Endothelial cell (in vitro differentiated cells): ENCODE results near the gene RASAL2. TPM values are rescaled to one million over a fixed set of nuclear protein-coding genes. Genes with fewer than 3 reads are reported as not detected.

Experiments used
- DNase-seq: peaks from one replicate; pipeline ENCODE4 v3.0.0; 2021; ENCODE audit warnings: low spot score
- H3K27ac Mint-ChIP-seq: one replicate; pipeline ENCODE4 v1.8.0; 2021; ENCODE audit warnings: mixed read lengths, inconsistent platforms; ENCODE audit not compliant: unreplicated experiment
- H3K27me3 Mint-ChIP-seq: one replicate; pipeline ENCODE4 v1.8.0; 2021; ENCODE audit warnings: mild to moderate bottlenecking, moderate library complexity, mixed read lengths, inconsistent platforms; ENCODE audit not compliant: unreplicated experiment
- H3K36me3 Mint-ChIP-seq: one replicate; pipeline ENCODE4 v1.8.0; 2021; ENCODE audit warnings: mild to moderate bottlenecking, low read depth, mixed read lengths, inconsistent platforms; ENCODE audit not compliant: unreplicated experiment
- H3K4me1 Mint-ChIP-seq: one replicate; pipeline ENCODE4 v1.8.0; 2021; ENCODE audit warnings: mild to moderate bottlenecking, mixed read lengths, inconsistent platforms; ENCODE audit not compliant: unreplicated experiment
- H3K4me3 Mint-ChIP-seq: one replicate; pipeline ENCODE4 v1.8.0; 2021; ENCODE audit warnings: mild to moderate bottlenecking, mixed read lengths, inconsistent platforms; ENCODE audit not compliant: unreplicated experiment
- H3K9me3 Mint-ChIP-seq: one replicate; pipeline ENCODE4 v1.8.0; 2021; ENCODE audit warnings: mixed read lengths, inconsistent platforms; ENCODE audit not compliant: unreplicated experiment
- total RNA-seq: library from RNA; stranded (reverse); fragmentation: NEBNext Ultra II Directional; extraction: Animal tissue kit (Norgen Biotek cat#: 25700); gene quantifications from one replicate; pipeline ENCODE4 v1.2.1, GENCODE V29; 2021; ENCODE audit not compliant: unreplicated experiment
- TF ChIP-seq, protein P1 (sequence below): fragments of 200-600 bp; sonication (generic); IDR thresholded peaks from one replicate; pipeline ENCODE4 v1.5.0; 2021; ENCODE audit warnings: antibody characterized with exemption; ENCODE audit not compliant: unreplicated experiment

RASAL2 gene
- total RNA-seq, 1 donor from 2014 or later: 82.1 TPM

DNA sequence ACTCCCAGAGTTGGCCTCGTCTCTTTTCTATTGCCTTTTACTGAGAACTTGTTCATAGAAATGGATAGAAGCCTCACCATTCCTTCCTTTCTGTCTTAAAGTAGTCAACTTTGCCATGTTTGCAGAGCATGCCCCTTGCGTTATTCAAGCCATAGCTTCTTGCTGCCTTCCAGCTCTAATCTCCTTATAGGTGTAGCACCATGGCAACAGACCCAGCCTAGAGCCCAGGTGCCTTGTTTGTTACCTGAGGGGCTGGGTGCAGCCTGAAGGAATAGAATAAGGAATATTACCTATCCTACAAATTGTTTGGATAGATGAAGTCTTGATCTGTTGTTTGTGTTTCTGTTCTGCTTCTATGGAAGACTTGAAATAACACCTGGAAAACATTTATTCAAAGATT lies 343.0 kb downstream of the RASAL2 start:
- H3K9me3 Mint-ChIP-seq: no peaks in the 10 kb centered on the region
- TF ChIP-seq, protein P1, sequence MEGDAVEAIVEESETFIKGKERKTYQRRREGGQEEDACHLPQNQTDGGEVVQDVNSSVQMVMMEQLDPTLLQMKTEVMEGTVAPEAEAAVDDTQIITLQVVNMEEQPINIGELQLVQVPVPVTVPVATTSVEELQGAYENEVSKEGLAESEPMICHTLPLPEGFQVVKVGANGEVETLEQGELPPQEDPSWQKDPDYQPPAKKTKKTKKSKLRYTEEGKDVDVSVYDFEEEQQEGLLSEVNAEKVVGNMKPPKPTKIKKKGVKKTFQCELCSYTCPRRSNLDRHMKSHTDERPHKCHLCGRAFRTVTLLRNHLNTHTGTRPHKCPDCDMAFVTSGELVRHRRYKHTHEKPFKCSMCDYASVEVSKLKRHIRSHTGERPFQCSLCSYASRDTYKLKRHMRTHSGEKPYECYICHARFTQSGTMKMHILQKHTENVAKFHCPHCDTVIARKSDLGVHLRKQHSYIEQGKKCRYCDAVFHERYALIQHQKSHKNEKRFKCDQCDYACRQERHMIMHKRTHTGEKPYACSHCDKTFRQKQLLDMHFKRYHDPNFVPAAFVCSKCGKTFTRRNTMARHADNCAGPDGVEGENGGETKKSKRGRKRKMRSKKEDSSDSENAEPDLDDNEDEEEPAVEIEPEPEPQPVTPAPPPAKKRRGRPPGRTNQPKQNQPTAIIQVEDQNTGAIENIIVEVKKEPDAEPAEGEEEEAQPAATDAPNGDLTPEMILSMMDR: no peak
- peaks cover 20% of the 10 kb centered on the region for H3K36me3 Mint-ChIP-seq
- H3K4me3 Mint-ChIP-seq: no peak overlapping the region
- peaks cover 15% of the 10 kb centered on the region for H3K4me1 Mint-ChIP-seq
- no peak for DNase-seq
- H3K27ac Mint-ChIP-seq: no peak overlapping the region
- H3K27me3 Mint-ChIP-seq: peaks cover 2% of the 10 kb centered on the region

DNA sequence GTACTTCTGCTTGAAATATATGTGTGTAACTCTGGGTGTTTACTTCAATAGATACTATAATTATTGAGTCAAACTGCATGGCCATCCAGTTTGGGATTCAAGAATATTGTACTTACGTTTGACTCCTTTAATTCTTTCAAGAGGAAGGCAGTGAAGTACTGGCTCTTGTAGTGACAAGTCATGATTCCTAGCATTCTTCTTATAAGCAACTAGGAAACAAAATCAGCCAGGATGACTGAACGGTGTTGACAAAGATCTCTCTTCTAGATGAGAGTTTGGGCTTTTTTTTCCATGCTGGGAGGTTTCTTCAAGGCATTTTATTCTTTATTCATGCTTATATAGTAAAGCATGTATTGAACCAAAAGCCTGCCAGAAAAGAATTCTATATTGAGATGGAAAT lies 344.5 kb downstream of the RASAL2 start:
- no peak for DNase-seq
- peaks cover 30% of the 10 kb centered on the region for H3K36me3 Mint-ChIP-seq
- H3K27me3 Mint-ChIP-seq: peaks cover 2% of the 10 kb centered on the region
- TF ChIP-seq, protein P1: no peak
- H3K27ac Mint-ChIP-seq: peak overlapping the region; percentile 53
- H3K4me3 Mint-ChIP-seq: no peak overlapping the region
- no peaks in the 10 kb centered on the region for H3K9me3 Mint-ChIP-seq
- H3K4me1 Mint-ChIP-seq: peaks cover 15% of the 10 kb centered on the region

DNA sequence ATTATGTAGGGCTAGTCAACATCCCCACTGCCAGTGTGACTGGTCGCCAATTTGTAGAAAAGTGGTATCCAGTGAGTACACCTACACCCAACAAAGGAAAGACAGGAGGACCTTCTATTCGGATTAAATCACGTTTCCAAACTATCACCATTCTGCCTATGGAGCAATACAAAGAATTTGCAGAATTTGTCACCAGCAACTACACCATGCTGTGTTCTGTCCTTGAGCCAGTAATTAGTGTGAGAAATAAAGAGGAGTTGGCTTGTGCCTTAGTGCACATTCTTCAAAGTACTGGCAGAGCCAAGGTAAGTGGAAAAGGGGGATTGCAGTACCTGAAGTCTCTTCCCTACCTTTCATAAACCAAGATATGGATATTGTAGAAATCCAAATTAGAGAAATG lies 349.0 kb downstream of the RASAL2 start:
- DNase-seq: no peak
- Mint-ChIP-seq H3K4me3 (no peak overlapping the region), H3K36me3 (peaks cover 44% of the 10 kb centered on the region), H3K27me3 (peaks cover 1% of the 10 kb centered on the region), H3K4me1 (peaks cover 8% of the 10 kb centered on the region), H3K27ac (no peak overlapping the region), H3K9me3 (no peaks in the 10 kb centered on the region)
- TF ChIP-seq, protein P1: no peak

DNA sequence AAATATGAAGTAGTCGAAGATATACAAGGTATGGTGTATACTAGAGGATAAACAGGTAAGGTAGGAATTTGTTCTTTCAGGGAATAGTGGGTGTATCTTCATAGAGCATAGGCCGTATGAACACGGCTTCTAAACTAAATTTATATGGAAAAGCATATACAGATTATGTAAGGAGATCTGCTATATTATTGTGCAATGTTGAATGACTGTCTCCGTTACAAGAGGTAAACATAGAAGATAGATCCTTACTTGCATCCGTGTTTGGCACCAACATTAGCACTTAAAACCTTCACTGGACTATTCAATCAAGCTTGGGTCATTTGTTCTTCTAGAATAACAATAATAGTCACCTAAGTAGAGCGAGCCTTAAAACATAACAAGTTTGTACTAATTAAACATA lies 357.0 kb downstream of the RASAL2 start:
- Mint-ChIP-seq H3K9me3 (no peaks in the 10 kb centered on the region), H3K4me1 (peaks cover 10% of the 10 kb centered on the region), H3K36me3 (peaks cover 5% of the 10 kb centered on the region), H3K4me3 (no peak overlapping the region), H3K27ac (no peak overlapping the region), H3K27me3 (no peaks in the 10 kb centered on the region)
- DNase-seq: no peak
- TF ChIP-seq, protein P1: no peak

DNA sequence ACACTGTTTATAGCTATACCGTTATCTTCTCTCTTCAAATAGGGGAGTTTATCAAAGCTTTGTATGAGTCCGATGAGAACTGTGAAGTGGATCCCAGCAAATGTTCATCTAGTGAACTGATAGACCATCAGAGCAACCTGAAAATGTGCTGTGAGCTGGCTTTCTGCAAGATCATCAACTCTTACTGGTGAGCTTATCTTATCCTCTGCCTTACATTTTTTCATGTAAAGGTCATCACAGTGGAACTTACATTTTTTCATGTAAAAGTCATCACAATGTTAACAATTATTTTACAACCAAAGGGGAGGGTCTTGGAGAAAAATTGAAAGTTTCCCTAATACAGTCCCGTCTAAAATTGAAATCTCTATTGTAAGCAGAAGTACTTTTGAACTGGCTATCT lies 357.6 kb downstream of the RASAL2 start:
- no peaks in the 10 kb centered on the region for H3K27me3 Mint-ChIP-seq
- H3K36me3 Mint-ChIP-seq: peaks cover 11% of the 10 kb centered on the region
- H3K4me3 Mint-ChIP-seq: no peak overlapping the region
- H3K9me3 Mint-ChIP-seq: no peaks in the 10 kb centered on the region
- no peak overlapping the region for H3K27ac Mint-ChIP-seq
- DNase-seq: no peak
- TF ChIP-seq, protein P1: no peak
- H3K4me1 Mint-ChIP-seq: peaks cover 10% of the 10 kb centered on the region
